Measurements from ENCODE around the gene TNFAIP8L3. TPM values are rescaled to one million over a fixed set of nuclear protein-coding genes. Genes with fewer than 3 reads are reported as not detected.

TNFAIP8L3 gene
- total and polyA plus RNA-seq, 2 of the 4 experiments (the other 2 are of a cell fraction), result 0.29 to 0.90 TPM

DNA sequence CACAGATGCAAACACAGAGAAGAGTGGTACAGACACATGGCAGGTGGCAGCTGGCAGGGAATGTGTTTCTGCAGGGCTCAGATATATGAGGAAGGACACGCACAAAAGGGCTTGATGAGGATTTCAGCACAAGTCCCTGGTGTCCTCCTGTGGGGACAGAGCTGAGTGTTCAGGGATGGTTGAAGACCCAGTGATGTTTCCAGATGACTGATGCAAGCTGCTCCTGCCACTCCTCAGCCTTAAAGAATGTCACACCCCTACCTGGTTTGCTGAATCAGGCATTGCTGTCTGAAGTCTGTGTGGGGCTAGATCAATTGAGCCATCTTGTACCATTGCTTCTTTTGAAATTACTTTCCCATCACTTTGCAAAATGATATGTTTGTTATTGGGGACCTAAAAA, 40.2 kb downstream of the TNFAIP8L3 start:
- H2AK9ac ChIP-seq (replicated peaks; ENCODE audit: low read depth, low read length, poor library complexity), result no peak overlapping the region
- H3K9me3 ChIP-seq (ENCODE audit: control insufficient read depth, insufficient read depth, low read length), result no peaks in the 10 kb centered on the region
- no peaks in the 10 kb centered on the region for H3K4me1 ChIP-seq (ENCODE audit: control insufficient read depth, insufficient read depth, low read length)
- dilution Hi-C loops (cut with HindIII; ENCODE audit: low sequenced_read_pairs, unreplicated experiment) (no loop called here), intact Hi-C loops (cut with micrococcal nuclease) (no loop called here), in situ Hi-C loops (cut with MboI; ENCODE audit: low sequenced_read_pairs) (no loop called here)
- no peak overlapping the region for H4K5ac ChIP-seq (ENCODE audit: low read depth, low read length)
- CTCF ChIA-PET, result interaction anchor here (0.6 to 1.0 kb wide), 2 partner anchors 10 to 745 kb away, joined by 3 read pairs; no protein-coding TSS in a partner anchor
- no peak overlapping the region for H2BK5ac ChIP-seq (ENCODE audit: low read depth, low read length, poor library complexity, severe bottlenecking)
- no peaks in the 10 kb centered on the region for H3K9me1 ChIP-seq (ENCODE audit: insufficient read depth, low read length)
- BruUV-seq (replicated peaks), result no TSS peak
- H3K18ac ChIP-seq (ENCODE audit: low read depth, low read length), result no peak overlapping the region
- no peak overlapping the region for H2AFZ ChIP-seq (replicated peaks; ENCODE audit: low read length, poor library complexity)
- no peaks in the 10 kb centered on the region for H3K36me3 ChIP-seq (ENCODE audit: control insufficient read depth, insufficient read depth, low read length)
- H3K4me2 ChIP-seq (ENCODE audit: low read depth, low read length), result no peak overlapping the region
- no peaks in the 10 kb centered on the region for H4K20me1 ChIP-seq (ENCODE audit: insufficient read depth, low read length)
- DNase-seq, result no peak
- POLR2A ChIA-PET (ENCODE audit: unreplicated experiment), result no interaction called here
- H3K4ac ChIP-seq (ENCODE audit: low read depth, low read length), result no peak overlapping the region
- no peak overlapping the region for H2BK120ac ChIP-seq (ENCODE audit: low read depth, low read length)
- no peak overlapping the region for H3K27ac ChIP-seq (ENCODE audit: insufficient read depth, low read length)
- no peak overlapping the region for H3K9ac ChIP-seq (ENCODE audit: low read depth, low read length)
- H3K79me1 ChIP-seq (ENCODE audit: low read depth in 1 of 2, low read length in 2 of 2), result no peaks in the 10 kb centered on the region
- no peak overlapping the region for H2AK5ac ChIP-seq (ENCODE audit: low read depth, low read length)
- H3K4me3 ChIP-seq (ENCODE audit: insufficient read depth, low read depth, low read length), result no peak overlapping the region
- no peak overlapping the region for H2BK20ac ChIP-seq (ENCODE audit: low read depth, low read length)
- H3K56ac ChIP-seq (ENCODE audit: extremely low read depth, insufficient read depth, low read length), result no peak overlapping the region
- no peak for ATAC-seq (ENCODE audit: low read depth)
- WGBS, 2 experiments (ENCODE audit: extremely low coverage in 2 of 2, insufficient read length in 1 of 2), result no CpG with 5 or more reads among the region's 1 CpG
- no peak overlapping the region for H3K14ac ChIP-seq (replicated peaks; ENCODE audit: low read depth, low read length)
- H3K23ac ChIP-seq (ENCODE audit: low read depth, low read length), result no peak overlapping the region
- H3K27me3 ChIP-seq (ENCODE audit: control insufficient read depth, insufficient read depth, low read length), result peaks cover 7% of the 10 kb centered on the region
- H4K91ac ChIP-seq (ENCODE audit: insufficient read depth, low read depth, low read length), result no peak overlapping the region
- H4K8ac ChIP-seq (ENCODE audit: low read depth in 2 of 2, low read length in 2 of 2), result no peak overlapping the region
- H2BK15ac ChIP-seq (ENCODE audit: low read depth, low read length), result no peak overlapping the region
- TF ChIP-seq CTCF (conservative IDR thresholded peaks at IDR 0.05; ENCODE audit: low read depth, low read length) (no peak), RAD21 (IDR thresholded peaks at IDR 0.05; ENCODE audit: low read length) (no peak), CEBPB (IDR thresholded peaks at IDR 0.05; ENCODE audit: low read depth, low read length) (no peak), POLR2A (IDR thresholded peaks at IDR 0.05; ENCODE audit: low read depth, low read length) (no peak), SMC3 (IDR thresholded peaks at IDR 0.05; ENCODE audit: low read depth, low read length) (no peak), USF2 (IDR thresholded peaks at IDR 0.05; ENCODE audit: low read depth, low read length) (no peak), BHLHE40 (IDR thresholded peaks at IDR 0.05; ENCODE audit: low read depth, low read length) (no peak), CHD1 (IDR thresholded peaks at IDR 0.05; ENCODE audit: low read depth, low read length) (no peak), FOS (IDR thresholded peaks at IDR 0.05; ENCODE audit: low read depth, low read length) (no peak), MAFK (IDR thresholded peaks at IDR 0.05; ENCODE audit: low read depth, low read length) (no peak), RCOR1 (IDR thresholded peaks at IDR 0.05; ENCODE audit: insufficient replicate concordance, low read length) (no peak), RFX5 (IDR thresholded peaks at IDR 0.05; ENCODE audit: low read depth, low read length) (no peak)
- TF ChIP-seq, protein P1, sequence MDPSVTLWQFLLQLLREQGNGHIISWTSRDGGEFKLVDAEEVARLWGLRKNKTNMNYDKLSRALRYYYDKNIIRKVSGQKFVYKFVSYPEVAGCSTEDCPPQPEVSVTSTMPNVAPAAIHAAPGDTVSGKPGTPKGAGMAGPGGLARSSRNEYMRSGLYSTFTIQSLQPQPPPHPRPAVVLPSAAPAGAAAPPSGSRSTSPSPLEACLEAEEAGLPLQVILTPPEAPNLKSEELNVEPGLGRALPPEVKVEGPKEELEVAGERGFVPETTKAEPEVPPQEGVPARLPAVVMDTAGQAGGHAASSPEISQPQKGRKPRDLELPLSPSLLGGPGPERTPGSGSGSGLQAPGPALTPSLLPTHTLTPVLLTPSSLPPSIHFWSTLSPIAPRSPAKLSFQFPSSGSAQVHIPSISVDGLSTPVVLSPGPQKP (IDR thresholded peaks at IDR 0.05; ENCODE audit: borderline replicate concordance, low read depth, low read length), result no peak
